GM12864 (cell line): ENCODE measurements around the gene PEX11A.

Experiments used
- DNase-seq: peaks from one replicate; pipeline ENCODE4 v3.0.0-alpha.2; 2011; ENCODE audit warnings: low read depth
- H3K4me3 ChIP-seq: 2 replicates; pipeline ENCODE4 v1.5.1; 2011; ENCODE audit warnings: mild to moderate bottlenecking, low read depth, low read length, control low read depth
- TF ChIP-seq, protein P1 (sequence below): IDR thresholded peaks from 2 replicates; pipeline ENCODE4 v1.5.1; 2011; ENCODE audit warnings: low read depth, mild to moderate bottlenecking, moderate library complexity, low read length, control low read depth, inconsistent platforms; ENCODE audit errors: missing control alignments

Gene PEX11A, protein sequence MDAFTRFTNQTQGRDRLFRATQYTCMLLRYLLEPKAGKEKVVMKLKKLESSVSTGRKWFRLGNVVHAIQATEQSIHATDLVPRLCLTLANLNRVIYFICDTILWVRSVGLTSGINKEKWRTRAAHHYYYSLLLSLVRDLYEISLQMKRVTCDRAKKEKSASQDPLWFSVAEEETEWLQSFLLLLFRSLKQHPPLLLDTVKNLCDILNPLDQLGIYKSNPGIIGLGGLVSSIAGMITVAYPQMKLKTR

DNA sequence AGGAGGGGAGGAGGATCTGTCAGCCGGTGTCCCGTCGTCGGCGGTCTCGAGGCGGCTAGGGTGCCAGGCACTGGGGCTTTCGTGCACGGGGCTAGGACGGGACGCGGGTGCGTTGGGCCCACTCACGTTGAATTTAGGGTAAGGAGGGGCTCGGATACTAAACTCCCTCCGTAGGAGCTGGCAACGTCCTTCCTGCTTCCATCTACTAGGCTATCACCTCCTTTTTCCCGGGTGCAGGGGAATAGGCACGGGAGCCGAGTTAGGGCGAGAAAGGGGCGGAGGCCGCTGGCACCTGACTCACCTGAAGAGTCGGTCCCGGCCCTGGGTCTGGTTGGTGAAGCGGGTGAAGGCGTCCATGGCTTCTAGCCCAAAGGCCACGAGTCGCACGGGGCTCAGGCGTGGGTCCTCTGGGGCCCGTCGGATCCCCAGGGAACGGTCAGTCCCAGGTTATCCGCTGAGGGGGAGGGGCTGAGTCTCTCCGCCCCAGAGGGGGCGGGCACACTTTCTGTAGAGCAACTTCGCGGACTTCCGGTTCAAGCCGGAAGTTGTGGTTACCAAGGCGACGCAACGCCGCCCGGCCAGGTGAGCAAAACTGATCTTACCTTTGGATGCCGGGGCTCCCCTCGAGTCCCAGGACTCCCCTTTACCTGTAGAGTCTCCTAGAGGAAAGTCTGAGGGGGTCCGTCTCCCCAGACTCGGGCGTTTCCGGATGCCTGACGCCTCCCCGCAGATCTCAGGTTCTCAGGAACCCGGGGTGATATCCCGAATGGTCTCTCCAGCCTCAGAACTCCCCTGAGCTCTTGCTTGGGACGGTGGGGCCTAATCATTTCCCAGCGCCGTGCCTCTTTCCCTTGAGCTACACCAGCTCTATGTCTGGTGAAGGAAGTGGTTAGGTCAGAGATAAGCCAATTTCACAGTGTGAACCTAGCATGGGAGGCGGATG lies at the start of gene PEX11A, which contains the start of gene WDR93:
PEX11A (minus strand) TSS at position 479 of the 943 bp plus-strand sequence; CDS start at position 357, 122 bp downstream.
WDR93 (plus strand) TSS at position 536 of the 943 bp plus-strand sequence. CDS start 10,936 bp downstream, outside the sequence.
- peak; percentile 60 for DNase-seq
- H3K4me3 ChIP-seq = peak within 1 kb of the TSS; percentile 90
- TF ChIP-seq, protein P1, sequence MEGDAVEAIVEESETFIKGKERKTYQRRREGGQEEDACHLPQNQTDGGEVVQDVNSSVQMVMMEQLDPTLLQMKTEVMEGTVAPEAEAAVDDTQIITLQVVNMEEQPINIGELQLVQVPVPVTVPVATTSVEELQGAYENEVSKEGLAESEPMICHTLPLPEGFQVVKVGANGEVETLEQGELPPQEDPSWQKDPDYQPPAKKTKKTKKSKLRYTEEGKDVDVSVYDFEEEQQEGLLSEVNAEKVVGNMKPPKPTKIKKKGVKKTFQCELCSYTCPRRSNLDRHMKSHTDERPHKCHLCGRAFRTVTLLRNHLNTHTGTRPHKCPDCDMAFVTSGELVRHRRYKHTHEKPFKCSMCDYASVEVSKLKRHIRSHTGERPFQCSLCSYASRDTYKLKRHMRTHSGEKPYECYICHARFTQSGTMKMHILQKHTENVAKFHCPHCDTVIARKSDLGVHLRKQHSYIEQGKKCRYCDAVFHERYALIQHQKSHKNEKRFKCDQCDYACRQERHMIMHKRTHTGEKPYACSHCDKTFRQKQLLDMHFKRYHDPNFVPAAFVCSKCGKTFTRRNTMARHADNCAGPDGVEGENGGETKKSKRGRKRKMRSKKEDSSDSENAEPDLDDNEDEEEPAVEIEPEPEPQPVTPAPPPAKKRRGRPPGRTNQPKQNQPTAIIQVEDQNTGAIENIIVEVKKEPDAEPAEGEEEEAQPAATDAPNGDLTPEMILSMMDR = no peak

GRCh38 chr15:89740137-89740536 lies 49.6 kb upstream of the PEX11A start:
- TF ChIP-seq, protein P1 = peak; percentile 88
- H3K4me3 ChIP-seq = peak overlapping the region; percentile 35
- DNase-seq = peak; percentile 43

DNA sequence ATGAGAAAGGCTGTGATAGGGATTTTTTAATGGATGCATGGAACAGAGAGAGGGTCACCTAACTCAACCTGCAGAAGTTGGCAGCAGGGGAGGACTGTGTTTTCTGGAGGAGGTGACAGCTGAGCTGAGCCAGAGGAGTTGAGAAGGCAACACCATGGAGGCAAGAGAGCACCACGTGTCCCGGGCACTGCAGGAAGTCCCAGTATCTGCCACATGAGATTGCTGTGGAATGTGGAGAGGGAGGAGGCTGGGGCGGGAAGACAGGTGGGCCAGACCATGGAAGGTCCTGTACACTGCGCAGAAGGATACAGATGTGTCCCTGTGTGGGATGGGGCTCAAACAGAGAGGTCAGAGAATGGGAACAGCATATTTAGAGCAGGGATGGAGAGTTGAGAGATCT lies 45.2 kb upstream of the PEX11A start:
- TF ChIP-seq, protein P1 = no peak
- no peak overlapping the region for H3K4me3 ChIP-seq
- no peak for DNase-seq

DNA sequence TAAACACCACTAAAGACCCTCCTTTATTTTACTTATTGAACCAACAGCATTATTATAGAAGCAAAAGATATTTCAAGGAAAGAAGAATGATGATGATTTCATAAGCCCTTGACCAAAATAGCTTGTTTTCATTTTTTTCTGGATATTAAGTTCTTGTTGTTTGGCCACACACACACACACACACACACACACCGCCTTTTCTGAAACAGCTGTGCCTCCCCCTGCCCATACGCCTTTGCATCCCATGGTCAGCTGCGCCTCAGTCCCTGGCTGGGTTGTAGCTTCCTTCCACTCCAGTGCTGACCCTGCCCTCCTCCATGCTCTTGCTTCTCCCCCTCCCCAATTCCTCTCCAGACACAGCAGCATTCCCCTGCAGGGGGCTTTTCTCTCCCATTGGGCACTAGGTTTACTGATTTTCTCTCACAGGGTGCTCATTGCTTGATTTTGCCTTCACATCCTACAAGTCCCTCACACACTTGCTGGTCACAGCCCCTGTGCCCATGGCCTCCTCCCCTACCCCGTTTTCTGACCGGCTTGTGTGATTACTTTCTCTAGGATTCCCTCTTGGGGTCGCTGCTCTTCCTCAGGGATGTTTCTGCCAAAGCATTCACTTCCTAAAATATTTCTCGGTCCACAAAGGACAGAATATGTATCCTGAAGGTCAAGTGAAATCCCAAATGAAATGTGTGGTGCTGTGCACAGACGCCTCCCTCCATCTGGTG lies 42.1 kb upstream of the PEX11A start:
- DNase-seq = no peak
- H3K4me3 ChIP-seq = no peak overlapping the region
- TF ChIP-seq, protein P1 = no peak

DNA sequence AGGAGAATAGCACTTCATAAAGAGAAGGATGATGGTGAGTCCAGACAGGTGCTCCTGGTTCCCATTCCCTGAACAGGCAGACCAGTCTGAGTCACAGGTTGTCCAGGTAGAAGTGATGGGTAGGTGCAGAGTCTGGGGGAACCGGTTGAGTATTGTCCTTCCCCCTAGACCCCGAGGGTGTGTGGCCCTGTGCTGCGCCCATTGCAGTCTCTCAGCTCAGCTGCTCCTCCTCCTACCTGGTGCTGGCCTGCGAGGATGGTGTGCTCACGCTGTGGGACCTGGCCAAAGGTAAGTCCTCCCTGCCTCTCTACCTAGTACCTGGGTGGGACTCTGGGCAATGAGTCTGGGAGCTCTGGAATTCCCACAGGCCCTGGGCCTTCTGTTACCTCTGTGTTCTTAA lies 40.7 kb upstream of the PEX11A start:
- no peak for DNase-seq
- no peak overlapping the region for H3K4me3 ChIP-seq
- TF ChIP-seq, protein P1 = no peak

GRCh38 chr15:89728254-89728653 lies 37.7 kb upstream of the PEX11A start:
- no peak for DNase-seq
- TF ChIP-seq, protein P1 = no peak
- no peak overlapping the region for H3K4me3 ChIP-seq
